ENCODE data around the gene COL23A1.

COL23A1 gene

DNA sequence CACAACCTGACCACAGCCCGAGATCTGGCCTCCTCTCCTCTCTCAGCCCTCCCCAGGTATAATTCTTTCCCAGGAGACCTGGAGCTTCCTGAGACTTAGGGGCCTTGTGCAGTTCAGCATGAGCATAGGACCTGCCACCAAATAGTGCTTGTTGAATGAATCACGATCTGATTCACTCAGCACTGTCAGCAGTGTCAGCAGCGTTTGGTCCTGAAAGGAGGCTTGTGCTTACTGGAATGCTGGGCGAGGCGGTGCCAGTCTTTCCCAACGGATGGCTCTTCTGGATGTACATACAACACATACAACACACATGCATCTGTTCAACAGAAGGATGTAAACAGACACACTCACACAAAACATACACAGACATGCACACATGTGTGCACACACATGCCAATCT lies 173.3 kb downstream of the COL23A1 start:
- no peak for DNase-seq

DNA sequence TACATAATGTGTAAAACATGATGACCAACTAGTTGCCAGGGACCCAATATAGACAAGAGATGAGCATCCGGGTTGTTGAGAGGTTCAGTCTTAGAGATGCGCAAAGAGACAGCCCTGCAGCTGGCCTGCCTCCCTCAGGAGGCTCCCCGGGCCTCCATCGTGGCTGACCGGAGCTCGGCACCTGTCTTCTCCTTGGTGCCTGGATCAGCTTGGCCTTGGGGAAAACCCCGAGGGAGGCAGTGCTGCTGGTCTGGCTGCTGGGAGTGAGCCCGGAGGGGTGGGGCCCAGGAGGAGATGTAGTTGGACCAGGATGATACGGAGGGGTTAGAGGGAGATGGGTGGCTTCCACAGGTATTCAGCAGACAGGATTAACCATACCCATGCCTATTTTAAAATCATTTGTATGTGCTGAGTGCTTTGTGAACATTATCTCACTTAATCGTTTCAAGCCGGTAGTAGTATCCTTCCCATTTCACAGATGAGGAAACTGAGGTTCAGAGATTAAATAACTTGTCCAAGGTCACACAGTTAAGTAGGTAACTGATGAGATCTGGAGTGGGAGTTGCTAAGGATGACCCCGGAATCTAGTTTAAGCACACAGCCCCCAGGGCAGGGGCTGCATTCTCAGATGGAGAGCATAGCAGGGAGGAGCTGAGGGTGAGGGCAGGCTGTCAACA lies 173.8 kb downstream of the COL23A1 start:
- DNase-seq = no peak

- DNase-seq = no peak
These were observed 174.8 kb downstream of the COL23A1 start for GRCh38 chr5:178415353-178415752.

GRCh38 chr5:178413988-178414387 lies 176.2 kb downstream of the COL23A1 start:
- no peak for DNase-seq

DNA sequence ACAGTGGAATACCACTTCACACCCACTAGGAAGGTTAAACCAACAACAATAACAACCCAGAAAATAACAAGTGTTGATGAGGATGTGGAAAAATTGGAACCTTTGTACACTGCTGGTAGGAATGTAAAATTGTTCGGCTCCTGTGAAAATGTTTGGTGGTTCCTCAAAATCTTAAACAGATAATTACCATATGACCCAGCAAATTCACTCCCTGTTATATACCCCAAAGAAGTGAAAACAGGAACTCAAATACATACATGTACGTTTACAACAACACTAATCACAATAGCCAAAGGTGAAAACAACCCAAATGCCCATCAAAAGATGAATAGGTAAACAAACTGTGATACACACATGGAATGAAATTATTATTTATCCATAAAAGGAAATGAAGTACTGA lies 179.1 kb downstream of the COL23A1 start:
- DNase-seq = no peak

GRCh38 chr5:178407646-178408045 lies 182.5 kb downstream of the COL23A1 start:
- no peak for DNase-seq

DNA sequence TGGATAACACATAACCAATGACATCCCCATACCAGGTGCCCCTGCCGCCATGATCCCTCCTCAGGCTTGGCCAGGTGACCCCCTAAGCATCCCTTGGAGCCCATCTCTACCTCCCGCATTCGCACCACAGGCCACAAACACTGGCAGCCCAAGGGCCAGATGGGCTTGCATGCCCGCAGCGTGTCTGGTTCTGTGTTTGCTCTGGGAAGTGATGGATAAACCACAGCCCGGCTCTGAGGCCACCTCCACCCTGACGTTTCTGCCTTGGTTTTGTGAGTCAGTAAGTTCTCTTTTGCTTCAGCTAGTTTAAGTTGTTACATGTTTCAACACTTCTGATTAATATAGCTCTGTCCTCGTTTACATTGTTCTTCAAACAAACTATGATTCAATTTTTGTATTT lies 185.2 kb downstream of the COL23A1 start:
- no peak for DNase-seq

- no peak for DNase-seq
These were observed 186.1 kb downstream of the COL23A1 start for GRCh38 chr5:178403956-178404600.

DNA sequence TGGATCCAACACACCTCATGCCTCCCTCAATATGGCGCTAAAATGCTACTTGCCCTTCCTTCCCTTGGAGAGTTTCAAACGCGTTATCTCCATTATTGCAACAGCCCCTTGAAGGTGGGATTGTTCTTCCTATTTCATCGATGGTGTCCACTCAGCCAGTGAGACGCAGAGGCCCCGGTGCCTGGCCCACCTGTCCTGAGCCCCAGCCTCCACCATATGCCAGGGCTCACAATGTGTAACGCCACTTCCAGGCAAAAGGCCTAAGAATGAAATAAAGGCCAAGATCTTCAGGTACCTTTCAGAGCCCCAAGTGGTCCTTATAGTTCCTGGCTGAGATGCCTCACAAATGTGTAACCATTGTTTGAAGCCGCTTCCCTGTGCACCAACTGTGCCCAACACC lies 186.8 kb downstream of the COL23A1 start:
- no peak for DNase-seq

GRCh38 chr5:178399701-178400095 lies 190.5 kb downstream of the COL23A1 start:
- no peak for DNase-seq

GRCh38 chr5:178398901-178399700 lies 191.1 kb downstream of the COL23A1 start:
- DNase-seq = no peak

GRCh38 chr5:178396796-178397720 lies 193.1 kb downstream of the COL23A1 start:
- DNase-seq = no peak

DNA sequence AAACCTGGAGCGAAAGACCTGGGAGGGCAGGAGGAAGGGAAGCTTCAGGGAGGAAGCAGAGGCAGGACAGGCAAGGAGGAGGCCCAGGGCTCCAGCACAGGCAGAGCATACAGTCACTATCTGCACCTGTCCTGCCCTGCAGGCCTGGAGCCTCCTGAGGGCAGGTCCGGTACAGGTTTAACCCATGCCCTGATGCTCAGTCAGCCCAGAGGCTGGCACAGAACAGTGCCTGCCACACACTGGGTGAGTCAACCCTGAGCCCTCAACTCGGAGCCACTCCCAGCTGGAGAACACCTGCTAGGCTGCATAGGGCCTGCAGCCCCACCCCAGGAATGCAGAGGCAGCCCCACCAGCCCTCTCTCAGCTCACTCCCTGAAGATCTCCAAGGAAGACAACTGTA lies 196.1 kb downstream of the COL23A1 start:
- DNase-seq = no peak

- DNase-seq = no peak
These were observed 197.2 kb downstream of the COL23A1 start for GRCh38 chr5:178392931-178393394.

GRCh38 chr5:178392386-178392785 lies 197.8 kb downstream of the COL23A1 start:
- DNase-seq = no peak

DNA sequence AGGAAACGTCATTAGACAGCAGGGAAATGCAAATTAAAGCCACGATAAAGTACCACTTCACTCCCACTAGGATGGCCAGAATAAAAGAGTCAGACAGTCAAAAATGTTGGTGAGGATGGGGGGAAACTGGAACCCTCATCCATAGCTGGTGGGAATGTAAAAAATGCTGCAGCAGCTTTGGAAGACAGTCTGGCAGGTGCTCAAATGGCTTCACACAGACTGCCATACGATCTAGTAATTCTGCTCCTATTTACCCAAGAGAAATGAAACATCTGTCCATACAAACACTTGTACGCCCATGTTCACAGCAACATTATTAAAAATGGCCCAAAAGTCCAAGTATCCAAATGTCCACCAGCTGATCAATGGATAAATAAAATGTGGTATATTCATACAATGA lies 198.7 kb downstream of the COL23A1 start:
- DNase-seq = no peak

- no peak for DNase-seq
These were observed 200.4 kb downstream of the COL23A1 start for GRCh38 chr5:178389796-178390195.

DNA sequence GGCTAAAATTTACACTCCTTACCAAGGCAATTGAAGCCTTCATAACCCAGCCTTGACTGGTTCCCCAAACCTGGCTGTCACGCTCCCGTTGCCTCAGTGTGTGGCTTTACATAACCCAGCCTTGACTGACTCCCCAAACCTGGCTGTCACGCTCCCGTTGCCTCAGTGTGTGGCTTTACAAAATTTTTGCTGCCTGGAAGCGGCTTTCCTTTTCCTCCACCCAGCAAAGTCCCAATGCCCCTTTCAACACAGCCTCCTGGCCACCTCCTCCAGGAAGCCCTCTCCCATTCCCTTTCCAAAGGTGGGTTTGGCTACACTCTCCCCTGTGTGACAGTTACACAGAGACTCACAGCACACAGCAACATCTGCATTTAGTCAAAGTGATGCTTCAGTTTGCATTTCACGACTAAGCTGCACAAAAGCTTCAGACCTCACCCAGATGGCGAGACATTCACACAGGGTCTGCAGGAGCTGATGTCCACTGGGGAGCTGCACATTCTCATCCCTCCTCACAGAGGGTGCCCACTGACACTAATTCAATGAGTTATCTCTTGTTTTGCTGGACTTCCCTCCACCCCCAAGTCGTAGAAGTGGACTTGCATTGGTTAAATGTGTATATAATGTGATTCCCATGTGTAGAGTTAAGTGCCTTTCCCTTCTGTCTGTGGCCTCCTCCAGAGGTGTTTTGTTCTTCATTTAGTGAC lies 201.0 kb downstream of the COL23A1 start:
- DNase-seq = no peak

- no peak for DNase-seq
These were observed 201.7 kb downstream of the COL23A1 start for GRCh38 chr5:178388386-178389025.

DNA sequence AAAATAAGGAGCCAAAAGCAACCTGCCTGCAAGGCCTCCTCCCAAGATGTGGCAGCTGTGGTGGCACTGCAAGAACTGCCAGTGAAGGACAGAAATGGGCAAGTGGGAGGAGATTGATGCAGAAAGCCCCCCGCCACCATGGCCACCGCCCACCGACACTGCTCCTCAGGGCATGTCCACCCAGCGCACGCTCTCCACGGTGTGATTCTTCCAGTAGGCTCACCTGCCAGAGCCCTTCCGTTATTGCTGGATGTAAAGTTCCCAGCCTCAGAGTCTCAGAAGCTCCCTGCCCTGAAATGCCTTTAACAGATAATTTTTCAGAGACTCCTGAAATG lies 202.4 kb downstream of the COL23A1 start:
- no peak for DNase-seq

GRCh38 chr5:178387061-178387855 lies 202.9 kb downstream of the COL23A1 start:
- no peak for DNase-seq

All from CD4-positive, alpha-beta T cell treated with Interleukin-21 for 1 hour (primary cell).